ENCODE results near the gene GLI1. TPM values are rescaled to one million over a fixed set of nuclear protein-coding genes. Genes with fewer than 3 reads are reported as not detected.
A peak's percentile ranks its signal among the peaks of the same experiment; 100 is the strongest.
"Not testable (repeated sequence)": the region's sequence is repeated elsewhere in the genome, so short reads cannot be mapped to it uniquely, and the experiment has no call there.

GLI1 gene
- total and polyA plus RNA-seq, 5 donors from 2014 or later: 0.07 to 0.47 (median 0.18) TPM; not detected in 1

DNA sequence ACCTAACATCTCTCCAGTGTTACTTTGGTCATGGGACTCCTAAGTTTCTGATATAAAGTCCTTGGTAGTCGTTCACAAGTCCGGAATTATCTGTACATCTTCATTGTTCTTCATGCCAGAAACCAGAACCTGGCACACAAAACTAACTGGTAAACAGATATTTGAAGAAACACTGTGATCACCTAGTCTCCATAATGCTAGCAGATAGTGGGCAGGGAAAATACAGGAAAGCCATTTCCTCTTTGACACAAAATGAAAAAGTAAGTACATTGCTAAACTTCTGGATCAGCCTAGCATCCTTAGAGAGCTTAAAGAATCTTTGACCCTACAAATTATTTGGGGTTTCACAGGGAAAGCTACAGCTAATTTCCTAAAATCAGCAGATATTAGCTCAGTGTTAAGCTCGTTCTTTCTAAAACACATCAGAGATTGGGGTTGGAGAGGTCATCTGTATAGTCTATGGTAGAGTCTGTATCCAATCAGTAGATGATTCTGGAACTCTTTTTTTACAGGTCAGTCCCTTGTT lies 55.9 kb downstream of the GLI1 start:
- Histone ChIP-seq H3K36me3 (ENCODE audit: control insufficient read depth, insufficient read depth, low read length) (peaks cover 69% of the 10 kb centered on the region), H3K4me3 (ENCODE audit: low read depth, low read length) (no peak overlapping the region), H3K4me1 (ENCODE audit: control insufficient read depth, insufficient read depth, low read length, poor library complexity, severe bottlenecking) (peaks cover 21% of the 10 kb centered on the region), H3K9me3 (ENCODE audit: control insufficient read depth in 2 of 2, low read length in 2 of 2) (no peaks in the 10 kb centered on the region), H3K27ac (ENCODE audit: insufficient read depth, low read length, poor library complexity, severe bottlenecking) (no peak overlapping the region), H3K27me3 (ENCODE audit: control insufficient read depth, insufficient read depth, low read length) (no peaks in the 10 kb centered on the region)
- H3K4me1 Mint-ChIP-seq: peaks cover 17 to 33% (median 21%) of the 10 kb centered on the region in 4 donors
- ATAC-seq (ENCODE audit: low read depth in 2 of 2) (no peak), DNase-seq (no peak)
- peak overlapping the region in 2 of 4 donors; percentile 43 to 79 for H3K4me3 Mint-ChIP-seq
- peaks cover 4% of the 10 kb centered on the region for H3K27me3 Mint-ChIP-seq
- peak overlapping the region in 1 of 3 donors; percentile 60 for H3K27ac Mint-ChIP-seq
- H3K36me3 Mint-ChIP-seq: peaks cover 51% of the 10 kb centered on the region
- H3K9me3 Mint-ChIP-seq: no peaks in the 10 kb centered on the region

- H3K27ac ChIP-seq (ENCODE audit: insufficient read depth, low read length, poor library complexity, severe bottlenecking): no peak overlapping the region
- DNase-seq (no peak), ATAC-seq (ENCODE audit: low read depth in 2 of 2) (no peak)
- H3K4me1 ChIP-seq (ENCODE audit: control insufficient read depth, insufficient read depth, low read length, poor library complexity, severe bottlenecking): peaks cover 25% of the 10 kb centered on the region
- no peaks in the 10 kb centered on the region for H3K27me3 ChIP-seq (ENCODE audit: control insufficient read depth, insufficient read depth, low read length)
- Mint-ChIP-seq H3K27me3 (peaks cover 8% of the 10 kb centered on the region), H3K36me3 (peaks cover 51% of the 10 kb centered on the region), H3K27ac (peak overlapping the region in 2 of 3 donors; percentile 57 to 60), H3K4me1 (peaks cover 17 to 37% (median 24%) of the 10 kb centered on the region in 4 donors), H3K9me3 (no peaks in the 10 kb centered on the region), H3K4me3 (peak overlapping the region in 2 of 4 donors; percentile 43 to 79)
- no peak overlapping the region for H3K4me3 ChIP-seq (ENCODE audit: low read depth, low read length)
- H3K9me3 ChIP-seq (ENCODE audit: control insufficient read depth in 2 of 2, low read length in 2 of 2): no peaks in the 10 kb centered on the region
- H3K36me3 ChIP-seq (ENCODE audit: control insufficient read depth, insufficient read depth, low read length): peaks cover 68% of the 10 kb centered on the region
Observed at GRCh38 chr12:57515934-57516541, 56.5 kb downstream of the GLI1 start.

GRCh38 chr12:57516617-57517153 lies 57.1 kb downstream of the GLI1 start:
- Mint-ChIP-seq H3K9me3 (no peaks in the 10 kb centered on the region), H3K36me3 (peaks cover 49% of the 10 kb centered on the region), H3K4me3 (peak overlapping the region in 2 of 4 donors; percentile 43 to 79), H3K4me1 (peaks cover 18 to 43% (median 29%) of the 10 kb centered on the region in 4 donors), H3K27me3 (peaks cover 9% of the 10 kb centered on the region), H3K27ac (peak overlapping the region in 2 of 3 donors; percentile 82 to 100)
- no peak overlapping the region for H3K27ac ChIP-seq (ENCODE audit: insufficient read depth, low read length, poor library complexity, severe bottlenecking)
- no peaks in the 10 kb centered on the region for H3K9me3 ChIP-seq (ENCODE audit: control insufficient read depth in 2 of 2, low read length in 2 of 2)
- H3K27me3 ChIP-seq (ENCODE audit: control insufficient read depth, insufficient read depth, low read length): no peaks in the 10 kb centered on the region
- peaks cover 61% of the 10 kb centered on the region for H3K36me3 ChIP-seq (ENCODE audit: control insufficient read depth, insufficient read depth, low read length)
- ATAC-seq (ENCODE audit: low read depth in 2 of 2) (no peak), DNase-seq (no peak)
- peaks cover 32% of the 10 kb centered on the region for H3K4me1 ChIP-seq (ENCODE audit: control insufficient read depth, insufficient read depth, low read length, poor library complexity, severe bottlenecking)
- H3K4me3 ChIP-seq (ENCODE audit: low read depth, low read length): no peak overlapping the region

DNA sequence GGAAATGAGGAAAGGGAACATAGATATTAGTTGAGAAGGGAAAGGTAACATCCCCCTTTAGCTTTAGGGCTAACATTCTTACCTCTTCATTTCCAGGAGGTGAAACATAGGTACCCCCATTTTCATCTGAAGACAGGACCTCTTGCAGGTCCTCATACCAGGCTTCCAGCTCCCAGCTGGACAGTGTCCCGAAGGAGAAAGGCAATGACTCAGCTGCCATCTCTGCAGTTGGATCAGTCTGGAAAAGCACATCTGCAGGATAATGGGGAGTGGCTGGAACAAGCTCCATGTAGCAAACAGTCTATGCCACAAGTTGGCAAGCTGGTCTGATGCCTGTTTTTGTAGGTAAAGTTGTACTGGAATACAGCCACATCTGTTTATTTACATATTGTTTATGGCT lies 57.6 kb downstream of the GLI1 start:
- H3K4me1 Mint-ChIP-seq: peaks cover 21 to 48% (median 32%) of the 10 kb centered on the region in 4 donors
- DNase-seq: no peak
- no peak overlapping the region for H3K27ac ChIP-seq (ENCODE audit: insufficient read depth, low read length, poor library complexity, severe bottlenecking)
- peaks cover 0 to 3% (median 0%) of the 10 kb centered on the region in 7 donors for H3K9me3 Mint-ChIP-seq
- H3K36me3 Mint-ChIP-seq: peaks cover 45% of the 10 kb centered on the region
- peaks cover 37% of the 10 kb centered on the region for H3K4me1 ChIP-seq (ENCODE audit: control insufficient read depth, insufficient read depth, low read length, poor library complexity, severe bottlenecking)
- no peak overlapping the region for H3K4me3 ChIP-seq (ENCODE audit: low read depth, low read length)
- H3K4me3 Mint-ChIP-seq: peak overlapping the region in 3 of 4 donors; percentile 21 to 65 (median 52)
- H3K27ac Mint-ChIP-seq: peak overlapping the region in 2 of 3 donors; percentile 82 to 100
- no peak for ATAC-seq (ENCODE audit: low read depth in 2 of 2)
- peaks cover 14% of the 10 kb centered on the region for H3K27me3 Mint-ChIP-seq
- H3K27me3 ChIP-seq (ENCODE audit: control insufficient read depth, insufficient read depth, low read length): no peaks in the 10 kb centered on the region
- no peaks in the 10 kb centered on the region for H3K9me3 ChIP-seq (ENCODE audit: control insufficient read depth in 2 of 2, low read length in 2 of 2)
- peaks cover 56% of the 10 kb centered on the region for H3K36me3 ChIP-seq (ENCODE audit: control insufficient read depth, insufficient read depth, low read length)

- peaks cover 51% of the 10 kb centered on the region for H3K36me3 ChIP-seq (ENCODE audit: control insufficient read depth, insufficient read depth, low read length)
- not testable (repeated sequence) for ATAC-seq (ENCODE audit: low read depth in 2 of 2); DNase-seq; H3K4me3 ChIP-seq (ENCODE audit: low read depth, low read length); H3K9me3 Mint-ChIP-seq; H3K9me3 ChIP-seq (ENCODE audit: control insufficient read depth in 2 of 2, low read length in 2 of 2); H3K27me3 ChIP-seq (ENCODE audit: control insufficient read depth, insufficient read depth, low read length)
- peak overlapping the region; percentile 98 for H3K27ac ChIP-seq (ENCODE audit: insufficient read depth, low read length, poor library complexity, severe bottlenecking)
- H3K4me1 Mint-ChIP-seq: peaks cover 21 to 48% (median 32%) of the 10 kb centered on the region in 4 donors
- peaks cover 41% of the 10 kb centered on the region for H3K36me3 Mint-ChIP-seq
- peak overlapping the region; percentile 81 to 100 (median 82) for H3K27ac Mint-ChIP-seq
- H3K27me3 Mint-ChIP-seq: peaks cover 17% of the 10 kb centered on the region
- H3K4me3 Mint-ChIP-seq: peak overlapping the region; percentile 21 to 65 (median 54)
- peaks cover 39% of the 10 kb centered on the region for H3K4me1 ChIP-seq (ENCODE audit: control insufficient read depth, insufficient read depth, low read length, poor library complexity, severe bottlenecking)
Observed at GRCh38 chr12:57517718-57518117, 58.1 kb downstream of the GLI1 start.

DNA sequence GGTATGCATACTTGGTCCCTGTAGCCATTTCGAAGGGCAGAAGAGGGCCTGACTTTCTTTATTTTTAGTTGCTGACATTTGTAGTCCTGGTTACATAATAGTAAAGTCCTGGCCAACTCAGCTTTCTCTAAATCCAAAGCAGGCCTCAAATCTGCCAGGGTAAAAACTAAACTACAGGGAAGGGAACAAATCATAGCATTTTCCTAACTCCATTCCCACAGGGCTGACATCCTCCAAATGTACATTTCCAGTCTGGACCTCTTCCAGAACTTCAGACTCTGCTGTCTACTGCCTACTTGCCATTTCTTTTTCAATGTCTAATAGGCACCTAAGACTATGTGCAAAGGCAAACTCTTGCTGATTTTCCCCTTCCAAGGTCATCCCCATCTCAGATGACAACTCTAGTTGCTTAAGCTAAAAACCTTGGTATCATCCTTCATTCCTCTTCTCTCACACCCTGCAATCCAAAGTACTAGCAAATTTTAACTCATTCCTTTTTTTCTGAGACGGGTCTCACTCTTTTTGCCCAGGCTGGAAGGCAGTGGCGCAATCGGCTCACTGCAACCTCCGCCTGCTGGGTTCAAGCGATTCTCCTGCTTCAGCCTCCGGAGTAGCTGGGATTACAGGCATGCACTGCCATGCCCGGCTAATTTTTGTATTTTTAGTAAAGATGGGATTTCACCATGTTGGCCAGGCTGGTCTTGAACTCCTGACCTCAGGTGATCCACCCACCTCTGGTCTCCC lies 58.8 kb downstream of the GLI1 start:
- peaks cover 42% of the 10 kb centered on the region for H3K4me1 ChIP-seq (ENCODE audit: control insufficient read depth, insufficient read depth, low read length, poor library complexity, severe bottlenecking)
- peaks cover 45% of the 10 kb centered on the region for H3K36me3 ChIP-seq (ENCODE audit: control insufficient read depth, insufficient read depth, low read length)
- Mint-ChIP-seq H3K36me3 (peaks cover 35% of the 10 kb centered on the region), H3K27me3 (peaks cover 19% of the 10 kb centered on the region), H3K4me3 (peak overlapping the region; percentile 97 to 99 (median 98)), H3K9me3 (peaks cover 0 to 3% (median 0%) of the 10 kb centered on the region in 7 donors), H3K27ac (peak overlapping the region; percentile 81 to 100 (median 100)), H3K4me1 (peaks cover 21 to 51% (median 35%) of the 10 kb centered on the region in 4 donors)
- H3K27me3 ChIP-seq (ENCODE audit: control insufficient read depth, insufficient read depth, low read length): no peaks in the 10 kb centered on the region
- H3K9me3 ChIP-seq (ENCODE audit: control insufficient read depth in 2 of 2, low read length in 2 of 2): no peaks in the 10 kb centered on the region
- DNase-seq: no peak
- peak overlapping the region; percentile 98 for H3K4me3 ChIP-seq (ENCODE audit: low read depth, low read length)
- ATAC-seq (ENCODE audit: low read depth in 2 of 2): no peak
- peak overlapping the region; percentile 98 for H3K27ac ChIP-seq (ENCODE audit: insufficient read depth, low read length, poor library complexity, severe bottlenecking)

GRCh38 chr12:57518920-57519795 lies 59.6 kb downstream of the GLI1 start:
- Histone ChIP-seq H3K9me3 (ENCODE audit: control insufficient read depth in 2 of 2, low read length in 2 of 2) (no peaks in the 10 kb centered on the region), H3K27me3 (ENCODE audit: control insufficient read depth, insufficient read depth, low read length) (no peaks in the 10 kb centered on the region), H3K27ac (ENCODE audit: insufficient read depth, low read length, poor library complexity, severe bottlenecking) (peak overlapping the region; percentile 98), H3K4me1 (ENCODE audit: control insufficient read depth, insufficient read depth, low read length, poor library complexity, severe bottlenecking) (peaks cover 50% of the 10 kb centered on the region), H3K4me3 (ENCODE audit: low read depth, low read length) (peak overlapping the region; percentile 98), H3K36me3 (ENCODE audit: control insufficient read depth, insufficient read depth, low read length) (peaks cover 41% of the 10 kb centered on the region)
- Mint-ChIP-seq H3K27ac (peak overlapping the region; percentile 97 to 100 (median 100)), H3K36me3 (peaks cover 32% of the 10 kb centered on the region), H3K4me1 (peaks cover 21 to 59% (median 43%) of the 10 kb centered on the region in 4 donors), H3K4me3 (peak overlapping the region; percentile 97 to 99 (median 98)), H3K27me3 (peaks cover 21% of the 10 kb centered on the region), H3K9me3 (peaks cover 0 to 3% (median 0%) of the 10 kb centered on the region in 7 donors)
- DNase-seq: peak in 1 of 3 donors; percentile 19
- no peak for ATAC-seq (ENCODE audit: low read depth in 2 of 2)

Data from CD4-positive, CD25-positive, alpha-beta regulatory T cell (primary cell).